GDM1 (cell line): ENCODE measurements around the gene DICER1.

Experiments used
- DNase-seq: peaks from one replicate; lab custom pipeline; 2025; lab: John Stamatoyannopoulos, UW

The DICER1 gene

DNA sequence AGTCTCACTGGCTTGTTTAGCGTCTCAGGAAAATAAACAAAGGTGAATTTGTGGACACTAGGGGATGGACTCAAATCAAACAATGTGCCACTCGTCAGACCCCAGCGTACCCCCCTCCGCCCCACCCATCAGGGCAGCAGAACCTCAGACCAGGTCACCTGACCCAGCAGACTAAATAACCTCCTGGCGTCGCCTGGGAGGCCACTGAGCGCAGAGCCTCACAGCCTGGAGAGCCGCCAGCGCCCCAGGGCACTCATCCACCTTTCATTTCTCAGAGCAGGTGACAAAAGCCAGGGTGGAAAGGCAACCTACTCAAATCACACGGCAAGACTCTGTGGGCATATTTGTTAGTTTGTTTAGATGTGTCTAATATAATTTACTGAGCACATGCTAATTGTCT, 100.9 kb downstream of the DICER1 start:
- no peak for DNase-seq

DNA sequence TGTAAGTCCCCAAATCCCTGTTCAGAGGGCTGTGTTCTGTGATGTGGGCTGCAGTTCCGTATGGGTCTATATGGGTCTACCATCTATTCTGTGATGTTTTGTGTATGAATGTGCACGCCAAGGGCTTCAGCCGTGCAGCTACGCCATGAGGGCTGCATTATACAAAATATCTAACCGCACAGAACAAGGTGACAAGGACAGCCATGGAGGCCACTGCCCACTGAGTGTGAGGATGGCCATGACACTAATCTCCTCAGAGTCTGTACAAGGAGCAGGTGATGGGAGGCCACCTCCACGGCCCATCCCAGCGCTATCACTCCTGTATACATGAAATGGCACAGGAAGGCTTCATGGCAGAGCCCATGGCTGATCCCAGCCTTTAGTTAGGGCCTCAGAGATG, 102.0 kb downstream of the DICER1 start:
- no peak for DNase-seq

DNA sequence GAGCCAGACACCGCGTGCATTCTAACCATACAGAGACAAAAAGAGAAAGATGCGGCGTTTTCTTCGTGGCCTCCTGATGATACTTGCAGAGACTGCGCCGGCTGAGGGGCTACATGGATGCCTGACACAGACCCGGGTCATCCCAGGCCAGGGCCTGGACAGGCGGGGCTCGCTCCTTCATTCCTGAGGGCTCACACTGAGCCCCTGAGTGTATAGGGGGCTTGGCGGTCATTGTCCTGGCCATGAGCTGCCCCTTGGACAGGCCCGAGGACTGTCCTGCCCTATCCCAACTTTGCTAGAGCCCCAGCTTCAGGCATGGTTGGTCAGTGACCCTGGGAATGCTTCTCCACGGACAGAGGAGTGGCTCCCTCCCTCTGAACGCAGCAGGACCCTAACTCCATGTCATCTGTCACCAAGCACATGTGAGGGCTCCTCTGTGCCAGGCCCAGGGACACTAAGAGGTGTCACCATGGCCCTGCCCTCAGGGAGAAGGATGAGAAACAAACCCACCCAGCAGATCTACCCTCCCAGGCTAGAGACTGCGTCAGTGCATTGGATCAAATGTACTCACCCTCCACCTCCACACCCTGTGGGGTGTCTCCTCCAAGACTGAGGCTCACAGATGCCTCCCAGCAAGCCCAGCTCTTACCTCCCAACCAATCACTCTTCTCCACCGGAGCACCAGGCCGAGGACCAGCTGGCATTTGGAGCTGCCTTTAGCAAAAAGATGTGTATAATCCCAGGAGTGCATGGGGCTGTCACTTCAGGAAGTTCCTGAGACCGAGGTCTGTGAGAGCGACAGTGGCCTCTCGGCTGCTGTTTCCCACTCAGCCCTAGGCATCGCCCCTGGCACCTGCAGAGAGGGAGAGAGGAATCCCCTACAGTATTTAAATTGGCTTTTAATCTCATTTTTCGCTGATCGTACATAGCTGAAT, 102.7 kb downstream of the DICER1 start:
- no peak for DNase-seq

DNA sequence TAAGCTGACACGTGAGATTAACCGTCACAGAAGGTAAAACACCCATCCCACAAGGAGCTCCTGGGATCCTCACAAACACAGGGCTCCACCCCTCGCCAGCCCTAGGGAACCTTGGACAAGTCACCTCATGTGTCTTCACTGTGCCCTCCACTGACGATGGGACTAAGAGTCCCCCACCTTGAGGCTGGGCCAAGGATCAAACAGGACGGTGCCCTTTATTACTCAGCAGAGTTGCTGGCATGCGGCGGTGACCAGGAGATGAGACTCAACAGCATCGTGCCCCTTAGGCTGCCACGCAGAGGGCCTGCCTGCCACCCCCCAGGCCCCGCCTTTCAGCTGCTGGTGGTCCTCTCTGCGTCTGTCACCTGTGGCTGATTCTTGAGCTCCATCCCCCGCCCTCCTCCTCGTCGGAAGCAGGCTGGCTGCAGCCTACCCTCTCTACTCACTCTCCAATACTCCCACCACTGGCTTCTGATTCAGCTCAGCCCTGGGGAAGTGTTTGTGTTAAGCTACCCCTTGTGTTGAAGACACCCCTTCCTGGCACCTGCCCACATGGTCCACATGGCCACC, 105.2 kb downstream of the DICER1 start:
- DNase-seq, result no peak

DNA sequence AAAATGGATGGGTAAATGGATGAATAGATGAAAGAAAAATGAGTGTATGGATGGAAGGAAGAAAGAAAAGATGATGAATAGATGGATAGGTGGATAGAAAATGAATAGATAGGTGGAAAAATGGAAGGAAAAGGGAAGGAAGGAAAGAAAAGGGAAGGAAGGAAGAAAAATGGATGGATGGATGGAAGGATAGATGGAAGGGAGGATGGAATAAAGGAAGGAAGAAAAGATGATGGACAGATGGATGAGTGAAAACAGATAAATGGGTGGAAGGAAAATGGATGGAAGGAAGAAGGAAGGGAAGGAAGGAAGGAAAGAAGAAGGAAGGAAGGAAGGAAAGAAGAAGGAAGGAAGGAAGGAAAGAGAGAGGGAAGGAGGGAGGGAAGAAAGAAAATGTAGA, 107.4 kb downstream of the DICER1 start:
- DNase-seq, result no peak

DNA sequence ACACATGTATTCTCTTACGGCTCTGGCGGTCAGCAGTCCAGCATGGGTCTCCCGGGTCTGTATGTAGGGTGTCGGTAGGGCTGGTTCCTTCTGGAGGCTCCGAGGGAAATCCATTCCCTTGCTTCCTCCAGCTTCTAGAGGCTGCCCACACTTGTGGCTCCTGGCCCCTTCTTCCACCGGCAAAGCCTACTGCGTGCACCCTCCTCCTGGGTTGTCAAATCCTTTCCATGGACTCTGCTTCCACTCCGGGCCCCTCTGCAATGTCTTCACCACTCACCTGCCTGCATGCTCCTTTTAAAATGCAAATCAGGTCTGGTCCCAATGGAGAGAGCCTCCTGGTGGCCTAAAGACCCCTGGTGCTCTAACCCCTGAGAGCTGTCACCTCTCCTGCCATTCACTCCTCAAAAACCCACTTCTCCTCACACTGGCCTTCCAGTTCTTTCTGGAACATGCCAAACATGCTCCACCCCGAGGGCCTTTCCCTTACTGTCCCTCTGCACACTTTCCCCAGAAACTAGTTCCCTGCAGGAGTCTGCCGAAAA, 108.5 kb downstream of the DICER1 start:
- DNase-seq, result no peak

DNA sequence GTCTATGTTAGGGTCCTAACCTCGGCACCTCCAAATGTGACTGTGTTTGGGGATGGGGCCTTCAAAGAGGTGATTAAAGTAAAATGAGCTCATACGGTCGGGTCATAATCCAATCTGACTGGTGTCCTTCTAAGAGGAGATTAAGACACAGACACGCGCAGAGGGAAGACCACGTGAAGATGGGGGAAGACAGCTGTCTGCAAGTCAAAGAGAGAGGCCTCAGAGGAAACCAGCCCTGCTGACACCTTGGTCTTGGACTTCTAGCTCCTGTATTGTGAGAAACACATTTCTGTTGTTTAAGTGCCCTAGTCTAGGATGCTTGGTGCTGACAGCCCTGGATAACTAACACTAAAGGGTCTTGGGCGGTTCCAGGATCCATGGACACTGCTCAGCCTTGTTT, 109.6 kb downstream of the DICER1 start:
- DNase-seq, result no peak

DNA sequence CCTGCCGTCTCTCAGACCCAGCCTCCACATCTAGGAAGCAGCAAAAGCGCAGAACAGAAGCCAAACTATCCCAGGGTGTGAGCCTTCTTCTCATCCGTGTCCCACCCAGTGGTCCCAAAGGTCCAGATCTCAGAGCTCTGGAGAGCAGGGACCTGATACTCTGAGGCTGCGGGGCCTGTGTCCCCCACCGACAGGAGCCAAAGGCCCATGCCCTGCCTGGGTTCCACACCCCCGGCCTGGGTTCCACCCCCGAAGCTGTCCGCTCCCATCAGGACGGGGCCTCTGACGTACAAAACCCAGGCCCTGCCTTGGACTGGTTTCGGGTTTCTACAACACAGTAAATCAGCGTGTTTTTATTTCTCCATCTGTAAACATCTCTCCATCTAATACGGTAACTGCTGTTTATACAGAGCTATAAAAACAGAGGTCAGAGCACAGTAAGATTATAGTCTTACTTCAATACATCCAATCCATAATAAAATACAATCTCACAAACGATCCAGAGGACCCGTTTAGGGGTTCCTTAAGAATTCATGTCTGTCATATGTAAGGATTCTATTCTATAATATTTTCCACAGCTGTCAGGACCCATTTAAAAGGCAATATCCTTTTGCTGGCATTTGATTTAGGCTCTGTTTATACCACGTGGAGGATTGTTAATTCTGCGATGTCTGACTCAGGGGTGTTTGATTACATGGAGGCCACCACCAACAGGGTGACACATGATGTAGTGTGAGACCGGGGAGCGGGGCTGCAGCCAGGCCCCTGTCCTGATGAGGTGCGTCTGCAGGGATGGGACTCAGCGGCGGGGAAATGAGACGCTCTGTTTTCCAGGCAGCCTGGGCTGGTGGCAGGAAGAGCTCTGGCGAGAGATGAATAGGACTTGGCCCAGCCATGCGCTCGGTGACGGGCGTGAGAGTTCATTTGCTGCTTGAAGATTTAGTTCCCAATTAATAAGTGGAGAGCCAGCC, 110.3 kb downstream of the DICER1 start:
- DNase-seq, result no peak

DNA sequence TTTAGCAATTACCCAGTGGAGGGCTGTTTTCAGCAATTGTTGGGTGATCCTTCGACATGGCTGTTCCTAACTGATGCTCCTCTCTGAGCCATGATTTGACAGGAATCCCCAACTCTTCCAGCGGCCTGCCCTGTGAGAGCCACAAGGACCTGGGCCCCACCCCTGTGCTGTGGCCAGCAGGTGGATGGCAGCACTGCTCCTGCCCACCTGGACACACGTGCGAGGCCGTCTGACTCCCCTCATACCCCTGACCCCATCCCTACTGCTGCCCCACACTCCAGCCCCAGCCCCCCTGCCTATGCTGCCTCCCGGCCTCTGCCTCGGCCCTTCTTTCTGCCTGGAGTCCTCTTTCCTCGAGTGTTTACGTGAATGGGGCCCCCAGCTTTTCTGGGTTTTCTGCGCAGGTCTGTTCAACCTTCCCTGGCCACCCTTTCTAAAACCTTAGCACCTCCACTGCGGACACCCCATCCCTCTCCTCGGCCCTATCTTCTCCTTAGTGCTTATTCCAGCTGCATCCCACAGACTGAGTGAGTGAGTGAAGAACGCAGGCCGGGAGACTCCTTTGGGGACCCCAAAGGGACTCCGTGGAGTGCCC, 111.4 kb downstream of the DICER1 start:
- DNase-seq, result no peak

DNA sequence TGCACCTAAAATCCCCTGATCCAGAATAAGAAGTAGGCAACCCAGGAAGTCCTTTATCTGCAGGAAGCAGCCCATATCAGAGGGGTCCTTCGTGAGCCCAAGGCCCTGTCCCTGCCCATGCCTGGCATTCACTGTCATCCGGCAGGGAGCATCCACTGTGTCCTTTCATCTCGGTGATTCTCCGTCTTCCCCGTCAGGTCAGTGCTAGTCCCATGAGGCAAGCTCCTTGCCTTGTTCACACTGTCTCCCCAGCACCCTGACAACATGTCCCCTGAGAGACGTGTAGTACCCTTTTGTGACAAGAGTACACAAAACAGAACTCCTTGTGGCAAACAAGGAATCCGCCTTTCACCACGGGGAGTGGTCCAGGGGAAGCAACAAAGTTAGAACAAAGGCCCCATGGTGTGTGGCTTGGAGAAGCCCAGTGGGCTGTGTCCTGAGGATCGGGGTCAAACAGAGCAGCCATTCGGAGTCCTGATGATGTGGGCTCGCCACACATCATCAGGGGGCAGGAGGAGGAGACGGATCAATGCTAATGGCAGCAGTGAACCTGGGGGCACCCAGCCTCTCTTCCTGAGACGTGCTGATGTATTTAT, 112.1 kb downstream of the DICER1 start:
- no peak for DNase-seq

DNA sequence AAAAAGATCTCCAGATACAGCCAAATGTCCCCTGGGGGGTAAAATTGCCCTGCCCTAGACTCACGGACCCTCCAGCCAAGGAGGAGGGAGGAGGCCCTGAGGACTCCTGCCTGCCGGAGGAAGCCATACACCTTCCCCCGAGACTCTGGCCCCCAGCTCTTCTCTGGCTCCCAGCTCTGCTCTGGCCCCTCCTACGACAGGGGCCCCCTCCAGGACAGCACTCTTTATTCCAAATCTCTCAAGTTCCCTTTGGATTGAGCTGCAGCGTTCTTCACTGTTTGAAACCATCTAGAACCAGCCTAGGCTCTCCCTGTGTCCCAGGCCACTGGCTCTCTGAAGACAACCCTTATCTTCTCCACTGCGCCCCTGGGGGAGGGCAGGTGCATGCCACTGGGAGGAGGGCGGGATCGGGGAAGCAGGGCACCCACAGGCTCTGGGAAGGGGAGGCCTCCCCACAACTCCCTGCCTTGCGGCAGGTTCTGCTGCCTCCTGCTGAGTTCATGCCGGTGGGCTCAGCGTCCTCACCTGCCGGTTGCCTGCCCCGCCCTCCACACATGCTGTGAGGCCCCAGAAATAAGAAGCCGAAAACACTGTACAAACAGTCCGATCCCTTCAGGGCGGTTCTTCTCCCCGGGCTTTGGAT, 112.7 kb downstream of the DICER1 start:
- no peak for DNase-seq

DNA sequence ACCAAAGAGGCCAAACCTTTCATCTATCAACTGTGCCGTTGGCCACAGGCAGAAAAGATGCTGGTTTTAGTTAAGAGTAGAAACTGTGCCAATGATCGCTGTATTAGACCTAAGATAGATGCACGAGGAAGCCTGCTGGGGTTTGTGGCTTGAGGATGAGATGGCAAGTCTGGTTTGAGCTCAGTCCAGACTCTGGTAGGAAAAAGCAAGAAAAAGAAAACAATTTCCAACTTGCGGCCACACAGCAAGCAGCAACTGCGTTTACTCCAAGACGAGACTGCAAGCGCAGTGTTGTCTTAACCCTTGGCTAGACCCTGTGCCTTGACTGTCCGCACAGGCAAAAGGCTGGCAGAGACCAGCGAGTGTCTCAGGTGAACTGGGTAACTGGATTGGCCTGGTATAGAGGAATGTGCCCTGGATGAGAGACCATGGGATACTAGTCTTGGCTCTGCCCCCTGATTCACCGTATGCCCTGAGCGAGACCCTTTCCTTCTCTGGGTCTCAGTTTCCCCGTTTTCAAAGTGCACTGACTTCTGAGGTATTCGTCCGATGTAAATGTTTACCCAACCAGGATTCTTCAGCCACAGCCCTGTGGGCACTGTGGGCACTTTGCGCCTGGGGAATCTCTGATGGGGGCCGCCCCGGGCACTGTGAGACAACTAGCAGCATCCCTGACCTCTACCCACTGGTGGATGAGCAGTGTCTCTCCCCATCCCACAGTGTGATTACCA, 113.4 kb downstream of the DICER1 start:
- no peak for DNase-seq

DNA sequence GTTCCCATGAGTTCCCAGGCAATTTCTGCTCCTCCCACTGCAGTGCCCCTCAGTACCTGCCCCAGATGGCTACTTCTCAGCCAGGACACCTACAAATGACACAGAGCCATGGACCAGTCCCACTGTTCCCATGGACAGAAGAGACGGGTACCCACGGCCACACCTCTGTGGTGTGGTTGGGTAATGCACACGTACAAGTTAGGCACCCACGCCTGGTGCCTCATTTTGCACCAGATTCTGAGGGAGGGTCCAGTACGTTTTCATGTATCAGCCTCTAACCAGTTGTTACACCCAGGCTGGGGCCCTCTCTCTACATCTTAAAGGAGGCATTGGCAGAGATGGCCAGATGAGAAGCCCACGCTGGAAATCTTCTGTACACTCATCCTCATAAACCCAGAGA, 114.0 kb downstream of the DICER1 start:
- DNase-seq, result no peak

DNA sequence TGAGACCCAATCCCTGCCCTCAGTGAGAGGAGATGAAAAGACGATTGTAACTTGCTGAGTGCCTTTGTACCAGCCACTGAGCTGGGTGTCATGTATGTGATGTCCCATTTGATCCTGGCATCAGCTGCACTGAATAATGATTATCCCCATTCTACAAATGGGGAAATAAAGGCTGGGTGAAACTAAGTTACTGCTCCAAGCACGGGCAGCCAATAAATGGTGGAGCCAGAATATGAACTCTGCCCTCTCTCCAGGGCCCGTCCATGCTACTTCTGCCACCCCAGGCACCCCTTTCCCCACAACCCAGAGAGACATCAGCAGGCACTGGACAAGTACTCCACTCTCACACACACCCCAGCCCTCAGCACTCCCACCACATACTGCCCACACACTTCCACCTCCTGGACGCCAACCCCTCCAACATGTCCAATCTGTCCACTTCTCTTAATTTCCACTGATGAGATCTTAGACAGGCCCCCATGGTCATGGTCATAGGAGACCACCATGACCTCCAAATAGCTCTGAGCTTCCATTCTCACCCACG, 115.8 kb downstream of the DICER1 start:
- DNase-seq, result no peak

DNA sequence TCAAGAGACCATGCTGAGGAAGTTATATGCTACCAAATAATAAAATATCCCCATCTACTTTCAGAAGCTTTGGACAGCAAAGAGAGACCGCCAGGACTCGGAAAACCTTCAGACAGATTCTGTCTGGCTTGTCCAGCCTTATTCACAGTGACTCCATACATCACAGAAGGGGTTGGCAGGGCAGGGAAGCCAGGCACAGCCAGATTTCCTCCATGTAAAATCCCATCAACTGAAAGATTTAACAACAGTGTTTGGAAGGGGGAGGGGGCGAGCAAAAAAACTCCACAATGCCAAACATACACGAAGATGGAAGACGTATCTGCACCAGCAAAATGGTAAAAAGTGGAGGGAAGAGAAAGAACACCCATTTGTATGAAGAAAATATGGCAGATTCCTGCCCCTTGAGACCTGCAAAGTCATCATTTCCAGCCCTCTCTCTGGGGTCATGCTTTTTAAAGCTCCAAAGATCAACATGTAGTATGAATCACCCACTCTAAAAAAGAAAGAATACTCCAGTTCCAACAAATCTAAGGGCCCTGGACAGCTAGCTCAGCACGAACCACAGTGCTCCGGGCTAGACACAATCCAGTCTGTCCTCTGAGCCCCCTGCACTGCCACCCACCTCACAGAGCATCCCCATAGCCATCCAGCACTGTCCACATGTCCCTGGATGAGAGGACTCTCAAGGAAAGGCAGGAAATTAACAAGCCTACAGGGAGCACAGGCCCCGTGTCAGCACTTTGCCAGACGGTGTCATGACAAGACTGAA, 116.4 kb downstream of the DICER1 start:
- no peak for DNase-seq

DNA sequence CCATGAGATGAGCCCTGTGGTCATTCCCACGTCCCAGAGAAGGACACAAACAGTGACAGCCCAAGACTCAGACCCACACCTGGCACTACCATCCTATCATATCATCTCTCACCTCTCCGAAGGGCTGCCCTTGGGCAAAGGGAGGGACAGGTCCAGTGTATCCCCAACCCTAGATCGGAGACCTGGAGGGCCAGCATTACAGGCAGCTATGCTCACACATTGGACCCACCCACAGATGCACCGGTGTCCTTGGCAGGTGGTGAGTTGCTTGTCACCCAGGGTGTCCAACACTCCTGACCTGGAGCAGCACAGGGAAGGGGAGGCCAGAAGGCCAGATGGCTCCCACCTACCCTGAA, 117.4 kb downstream of the DICER1 start:
- no peak for DNase-seq

DNA sequence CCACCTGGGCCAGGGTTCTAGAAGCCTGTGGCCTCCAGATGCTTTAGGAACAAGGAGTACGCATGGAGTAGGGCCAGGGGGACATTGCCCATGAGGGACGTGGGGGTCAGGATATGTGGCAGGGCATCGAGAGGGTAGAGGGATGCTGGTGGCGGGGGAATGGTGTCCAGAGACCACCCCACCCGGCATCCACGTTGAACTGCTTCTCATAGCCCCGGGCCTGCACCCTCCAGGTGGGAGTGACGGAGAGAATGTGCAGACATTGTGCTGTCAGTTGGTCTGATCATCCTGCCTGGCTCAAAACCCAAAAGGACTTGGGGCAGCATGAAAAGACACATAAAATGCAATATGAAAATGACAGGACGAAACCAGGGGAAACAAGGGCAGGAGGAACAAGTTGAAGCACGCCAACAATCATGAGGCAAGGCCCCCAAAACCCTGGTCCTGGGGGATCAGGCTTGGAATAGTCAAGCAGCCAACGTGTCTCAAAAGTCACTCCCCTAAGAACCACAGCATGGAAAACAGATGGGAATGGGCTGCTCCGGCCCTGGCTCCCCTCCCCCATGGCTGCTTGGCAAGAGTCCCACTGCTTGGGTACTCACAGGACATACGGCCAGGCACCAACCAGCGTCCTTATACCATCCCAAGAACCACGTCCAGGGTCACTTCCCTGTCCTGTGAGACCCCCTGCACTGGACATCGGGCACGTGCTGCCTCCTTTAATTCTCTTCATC, 117.9 kb downstream of the DICER1 start:
- DNase-seq, result no peak

DNA sequence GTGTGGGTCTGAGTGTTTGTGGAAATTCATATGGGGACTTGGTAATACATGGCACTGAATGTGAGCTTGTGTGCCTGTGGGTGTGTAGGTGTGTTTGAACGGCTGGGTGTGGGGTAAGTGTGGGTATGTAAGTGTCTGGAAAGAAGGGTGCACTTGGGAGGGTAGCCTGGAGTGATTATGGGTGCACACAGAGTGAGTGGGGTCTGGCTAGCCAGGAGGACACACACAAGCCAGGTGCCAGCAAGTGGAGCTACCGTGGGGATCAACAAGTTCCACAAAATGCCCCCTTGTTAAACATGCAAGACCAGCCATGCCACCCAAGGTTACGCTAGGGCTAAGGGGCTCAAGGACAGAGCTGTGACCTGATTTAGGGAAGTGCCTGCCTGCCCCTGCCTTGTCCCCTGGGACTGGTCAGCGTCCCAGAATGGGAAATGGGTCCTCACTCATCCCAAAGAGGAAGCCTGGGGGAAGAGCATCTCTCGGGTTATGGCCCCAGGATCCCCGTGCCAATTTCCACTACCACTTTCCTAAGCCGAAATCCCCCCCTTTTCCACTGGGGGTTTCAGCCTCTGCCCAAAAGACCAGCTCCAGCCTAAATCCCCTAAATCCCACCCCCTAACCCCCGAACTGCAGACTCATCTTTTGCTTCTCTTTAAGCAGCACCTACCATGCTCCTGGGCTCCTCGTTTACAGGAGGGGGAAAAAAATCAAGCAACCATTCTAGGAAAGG, 118.6 kb downstream of the DICER1 start:
- no peak for DNase-seq
